Activated naive CD8-positive, alpha-beta T cell treated with anti-CD3 and anti-CD28 coated beads, Interleukin-2, amount 10 ng/mL, durations not matched to agents 7 days and 5 days (primary cell): Measurements from ENCODE around the gene MMP28. TPM values are rescaled to one million over a fixed set of nuclear protein-coding genes. Genes with fewer than 3 reads are reported as not detected.

Experiments used
- ATAC-seq: fragments of 150-1000 bp; cut with Tn5 transposase; one replicate; pipeline ENCODE4 v1.10.0; 2021; ENCODE audit warnings: low read depth, moderate library complexity
- POLR2A ChIA-PET: fragments of 350-600 bp; sonication (Branson Sonifier 250); formaldehyde crosslinking; loops from one replicate; lab custom pipeline; 2021; ENCODE audit warnings: antibody characterized with exemption; lab: Charles Lee
- DNase-seq: peaks from one replicate; pipeline ENCODE4 v3.0.0; 2021
- H3K27ac Mint-ChIP-seq: one replicate; pipeline ENCODE4 v1.8.0; 2022; ENCODE audit warnings: mild to moderate bottlenecking, mixed read lengths
- H3K27me3 Mint-ChIP-seq: one replicate; pipeline ENCODE4 v1.8.0; 2022; ENCODE audit warnings: mild to moderate bottlenecking, moderate library complexity, mixed read lengths
- H3K36me3 Mint-ChIP-seq: one replicate; pipeline ENCODE4 v1.8.0; 2021; ENCODE audit warnings: mild to moderate bottlenecking, mixed read lengths
- H3K4me1 Mint-ChIP-seq: one replicate; pipeline ENCODE4 v1.8.0; 2021; ENCODE audit warnings: mixed read lengths
- H3K4me3 Mint-ChIP-seq: one replicate; pipeline ENCODE4 v1.8.0; 2022; ENCODE audit warnings: mild to moderate bottlenecking, moderate library complexity, mixed read lengths
- H3K9me3 Mint-ChIP-seq: one replicate; pipeline ENCODE4 v1.8.0; 2021; ENCODE audit warnings: mixed read lengths
- total RNA-seq, 2 experiments: library from RNA; stranded (reverse); gene quantifications; one replicate each; pipeline ENCODE4 v1.2.3, GENCODE V29; 2021

The MMP28 gene
- total RNA-seq, 2 experiments from 2014 or later = 0.45 to 0.75 TPM

DNA sequence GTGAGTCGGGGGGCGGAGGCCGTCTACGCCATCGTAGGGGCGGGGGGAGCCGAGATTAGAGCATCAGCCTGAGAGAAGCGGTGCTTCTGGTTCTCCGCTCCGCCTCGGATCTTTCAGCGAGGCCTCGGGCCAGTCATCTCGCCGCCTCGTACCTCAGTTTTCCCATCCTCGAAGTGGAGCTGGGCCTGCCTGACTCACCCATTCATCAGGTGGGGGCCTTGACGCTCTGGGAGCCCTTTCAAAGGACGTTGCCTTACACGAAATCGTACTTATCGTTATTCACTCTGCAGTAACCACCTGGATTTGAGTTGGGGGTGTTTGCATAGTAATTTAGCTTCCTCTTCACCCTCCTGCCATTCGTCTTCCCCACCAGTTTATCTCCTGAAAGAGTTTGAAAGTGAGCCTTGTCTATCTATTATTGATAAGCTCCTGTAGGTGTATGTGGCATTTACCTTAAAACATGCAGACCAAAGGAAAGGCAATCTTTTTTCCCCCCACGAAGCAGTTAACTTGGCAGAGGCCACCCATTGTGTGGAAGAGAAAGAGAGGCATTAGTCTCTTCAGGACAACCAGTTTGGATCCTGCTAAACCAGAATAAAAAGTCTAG lies 14.5 kb upstream of the MMP28 start:
- Mint-ChIP-seq H3K36me3 (no peaks in the 10 kb centered on the region), H3K4me3 (peak overlapping the region; percentile 93), H3K27me3 (no peaks in the 10 kb centered on the region), H3K9me3 (no peaks in the 10 kb centered on the region), H3K4me1 (peaks cover 49% of the 10 kb centered on the region), H3K27ac (peak overlapping the region; percentile 99)
- POLR2A ChIA-PET = interaction anchor here (0.5 to 3.7 kb wide), 20 partner anchors 10 to 570 kb away, joined by 3 to 70 read pairs (median 6); partner anchors contain the start of genes AP2B1, MMP28, PEX12 and RDM1
- no peak for DNase-seq
- ATAC-seq = peak; percentile 4

GRCh38 chr17:35808962-35809854 lies 13.8 kb upstream of the MMP28 start, which contains the start of gene TAF15:
TSS of gene TAF15 (plus strand) at chr17:35809484. CDS start at chr17:35809570, 86 bp downstream.
- peak; percentile 92 for ATAC-seq
- peak within 1 kb of the TSS; percentile 99 for H3K27ac Mint-ChIP-seq

GRCh38 chr17:35808240-35808961 lies 13.0 kb upstream of the MMP28 start:
- DNase-seq (no peak), ATAC-seq (no peak)
- peak overlapping the region; percentile 99 for H3K27ac Mint-ChIP-seq
- H3K4me1 Mint-ChIP-seq = peaks cover 41% of the 10 kb centered on the region
- no peaks in the 10 kb centered on the region for H3K36me3 Mint-ChIP-seq
- POLR2A ChIA-PET = interaction anchor here (0.7 to 3.7 kb wide), 37 partner anchors 8 to 689 kb away, joined by 3 to 70 read pairs (median 5); partner anchors contain the start of genes AP2B1, C17orf50, MMP28 and PEX12
- H3K4me3 Mint-ChIP-seq = peak overlapping the region; percentile 93
- no peaks in the 10 kb centered on the region for H3K9me3 Mint-ChIP-seq
- H3K27me3 Mint-ChIP-seq = no peaks in the 10 kb centered on the region

More at GRCh38 chr17:35808962-35809854, 13.8 kb upstream of the MMP28 start, which contains the start of gene TAF15:
- Mint-ChIP-seq H3K4me1 (peaks cover 46% of the 10 kb centered on the region), H3K4me3 (peak within 1 kb of the TSS; percentile 93), H3K27me3 (no peaks in the 10 kb centered on the region), H3K9me3 (no peaks in the 10 kb centered on the region), H3K36me3 (no peaks in the 10 kb centered on the region)
- POLR2A ChIA-PET = interaction anchor here (0.7 to 3.7 kb wide), 42 partner anchors 8 to 689 kb away, joined by 3 to 70 read pairs (median 5); partner anchors contain the start of genes AP2B1, C17orf50, MMP28 and PEX12
- peak; percentile 98 for DNase-seq

- Mint-ChIP-seq H3K27ac (peak overlapping the region; percentile 99), H3K36me3 (no peaks in the 10 kb centered on the region), H3K4me3 (peak overlapping the region; percentile 93), H3K9me3 (no peaks in the 10 kb centered on the region), H3K4me1 (peaks cover 37% of the 10 kb centered on the region), H3K27me3 (no peaks in the 10 kb centered on the region)
- no peak for ATAC-seq
- POLR2A ChIA-PET = interaction anchor here (1.8 to 3.7 kb wide), 6 partner anchors 12 to 567 kb away, joined by 5 to 70 read pairs (median 14); partner anchors contain the start of genes AP2B1, MMP28 and PEX12
- no peak for DNase-seq
Observed at GRCh38 chr17:35807371-35808144, 12.1 kb upstream of the MMP28 start.

GRCh38 chr17:35804658-35805192 lies 9.3 kb upstream of the MMP28 start:
- Mint-ChIP-seq H3K4me1 (peaks cover 40% of the 10 kb centered on the region), H3K27ac (peak overlapping the region; percentile 77), H3K36me3 (no peaks in the 10 kb centered on the region), H3K4me3 (no peak overlapping the region), H3K27me3 (no peaks in the 10 kb centered on the region), H3K9me3 (no peaks in the 10 kb centered on the region)
- DNase-seq = no peak
- POLR2A ChIA-PET = interaction anchor here (0.7 to 2.3 kb wide), 3 partner anchors 10 to 44 kb away, joined by 3 to 21 read pairs (median 3); partner anchors contain the start of gene MMP28
- ATAC-seq = peak; percentile 44

- Mint-ChIP-seq H3K27ac (peak overlapping the region; percentile 65), H3K27me3 (peaks cover 18% of the 10 kb centered on the region), H3K36me3 (no peaks in the 10 kb centered on the region), H3K9me3 (no peaks in the 10 kb centered on the region), H3K4me3 (peak overlapping the region; percentile 66), H3K4me1 (peaks cover 19% of the 10 kb centered on the region)
- POLR2A ChIA-PET = interaction anchor here (0.6 kb wide), 1 partner anchor 39 kb away, joined by 3 read pairs; no protein-coding TSS in a partner anchor
- peak; percentile 40 for DNase-seq
- peak; percentile 37 for ATAC-seq
Observed at GRCh38 chr17:35801583-35802224, 6.3 kb upstream of the MMP28 start.

DNA sequence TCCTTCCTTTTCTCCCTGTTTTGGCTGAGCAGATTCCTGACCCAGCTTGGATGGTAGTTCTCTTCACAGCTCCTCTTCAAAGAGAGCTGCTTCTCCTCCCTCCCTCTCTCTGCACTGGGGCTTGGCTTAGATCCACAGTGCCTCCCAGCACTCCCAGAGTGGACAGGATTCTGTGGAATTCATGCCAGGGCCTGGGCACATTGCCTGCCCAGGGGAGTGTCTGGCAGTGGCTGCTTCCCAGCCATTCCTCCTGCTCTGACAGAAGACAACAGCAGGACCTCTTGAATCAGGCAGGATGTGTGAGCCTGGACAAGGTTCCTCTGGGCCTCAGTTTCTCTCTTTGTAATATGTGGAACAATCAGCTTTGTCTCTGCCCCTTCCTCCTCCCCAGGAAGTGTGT lies 4.5 kb upstream of the MMP28 start:
- ATAC-seq (no peak), DNase-seq (no peak)
- POLR2A ChIA-PET = interaction anchor here (0.9 kb wide), 1 partner anchor 9 kb away, joined by 5 read pairs; the partner anchor contains the start of gene TAF15
- Mint-ChIP-seq H3K4me1 (peaks cover 20% of the 10 kb centered on the region), H3K27ac (no peak overlapping the region), H3K27me3 (peaks cover 30% of the 10 kb centered on the region), H3K36me3 (no peaks in the 10 kb centered on the region), H3K4me3 (no peak overlapping the region), H3K9me3 (no peaks in the 10 kb centered on the region)

GRCh38 chr17:35797918-35798317 lies 2.5 kb upstream of the MMP28 start:
- Mint-ChIP-seq H3K4me1 (peaks cover 23% of the 10 kb centered on the region), H3K36me3 (no peaks in the 10 kb centered on the region), H3K9me3 (no peaks in the 10 kb centered on the region), H3K27me3 (peaks cover 50% of the 10 kb centered on the region), H3K27ac (no peak overlapping the region), H3K4me3 (no peak overlapping the region)
- POLR2A ChIA-PET = interaction anchor here (4.0 kb wide), 1 partner anchor 11 kb away, joined by 21 read pairs; the partner anchor contains the start of gene TAF15
- DNase-seq = no peak
- no peak for ATAC-seq

- DNase-seq = no peak
- POLR2A ChIA-PET = interaction anchor here (4.0 kb wide), 1 partner anchor 12 kb away, joined by 21 read pairs; the partner anchor contains the start of gene TAF15
- Mint-ChIP-seq H3K4me1 (peaks cover 23% of the 10 kb centered on the region), H3K9me3 (no peaks in the 10 kb centered on the region), H3K36me3 (no peaks in the 10 kb centered on the region), H3K27me3 (peaks cover 54% of the 10 kb centered on the region), H3K27ac (no peak overlapping the region), H3K4me3 (no peak overlapping the region)
- ATAC-seq = no peak
Observed at GRCh38 chr17:35797370-35797769, 1.9 kb upstream of the MMP28 start.

GRCh38 chr17:35796942-35797341 lies 1.5 kb upstream of the MMP28 start:
- no peak for DNase-seq
- H3K27ac Mint-ChIP-seq = no peak overlapping the region
- peaks cover 58% of the 10 kb centered on the region for H3K27me3 Mint-ChIP-seq
- POLR2A ChIA-PET = interaction anchor here (4.0 kb wide), 1 partner anchor 12 kb away, joined by 21 read pairs; the partner anchor contains the start of gene TAF15
- no peaks in the 10 kb centered on the region for H3K9me3 Mint-ChIP-seq
- H3K36me3 Mint-ChIP-seq = no peaks in the 10 kb centered on the region
- peaks cover 22% of the 10 kb centered on the region for H3K4me1 Mint-ChIP-seq
- no peak overlapping the region for H3K4me3 Mint-ChIP-seq
- ATAC-seq = no peak

- POLR2A ChIA-PET = interaction anchor here (0.7 to 4.0 kb wide), 3 partner anchors 9 to 205 kb away, joined by 3 to 21 read pairs (median 4); partner anchors contain the start of gene TAF15
- ATAC-seq (no peak), DNase-seq (no peak)
- Mint-ChIP-seq H3K27ac (no peak overlapping the region), H3K27me3 (peaks cover 59% of the 10 kb centered on the region), H3K4me3 (peak overlapping the region; percentile 76), H3K9me3 (no peaks in the 10 kb centered on the region), H3K4me1 (peaks cover 13% of the 10 kb centered on the region), H3K36me3 (no peaks in the 10 kb centered on the region)
Observed at GRCh38 chr17:35795871-35796265, 427 bp upstream of the MMP28 start.
